Lower leg skin (tissue), 3 donors: ENCODE results near the gene NUDT9.

Experiments
- POLR2A ChIP-seq, 2 donors: fragments of 450-650 bp; IDR thresholded peaks; one replicate each; pipeline ENCODE4 v1.6.1; 2016 to 2017; ENCODE audit warnings: antibody characterized with exemption in 2 of 2, mild to moderate bottlenecking in 1 of 2, moderate library complexity in 1 of 2
- TF ChIP-seq, protein P1 (sequence below), 3 donors: fragments of 450-650 bp; IDR thresholded peaks; one replicate each; pipeline ENCODE4 v1.5.1; 2016; ENCODE audit warnings: antibody characterized with exemption in 3 of 3, mild to moderate bottlenecking in 3 of 3, moderate library complexity in 2 of 3

DNA sequence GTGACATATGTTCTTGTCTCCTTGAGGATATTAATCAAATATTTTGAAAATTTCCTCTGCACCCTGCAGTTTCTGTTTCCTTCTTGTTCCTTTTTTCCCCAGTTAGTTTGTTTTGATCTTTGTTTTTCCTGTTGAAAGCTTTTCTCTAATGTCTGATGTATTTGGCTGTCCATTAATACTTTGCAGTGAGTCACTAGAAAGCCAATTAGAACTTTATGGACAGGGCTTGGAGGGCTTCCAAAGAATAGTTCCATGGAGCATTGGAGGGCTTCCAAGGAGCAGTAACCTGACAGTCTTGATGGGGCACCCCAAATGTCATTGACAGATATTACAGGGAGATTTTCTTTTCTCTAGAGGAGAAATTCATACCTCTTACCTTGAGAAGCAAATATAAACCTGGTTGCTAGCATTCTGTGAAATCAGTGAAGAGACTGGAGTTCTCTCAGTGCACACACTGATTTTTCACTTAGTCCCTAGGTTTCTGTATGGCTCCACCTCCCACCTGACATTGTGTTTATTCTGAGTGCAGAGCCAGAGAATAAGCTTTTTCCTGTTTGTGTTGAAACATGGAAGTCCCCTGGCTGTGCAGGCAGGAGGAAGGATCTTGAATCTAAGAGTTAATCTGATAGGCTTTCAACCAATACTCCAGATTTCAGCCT lies 80.3 kb downstream of the NUDT9 start:
- TF ChIP-seq, protein P1, sequence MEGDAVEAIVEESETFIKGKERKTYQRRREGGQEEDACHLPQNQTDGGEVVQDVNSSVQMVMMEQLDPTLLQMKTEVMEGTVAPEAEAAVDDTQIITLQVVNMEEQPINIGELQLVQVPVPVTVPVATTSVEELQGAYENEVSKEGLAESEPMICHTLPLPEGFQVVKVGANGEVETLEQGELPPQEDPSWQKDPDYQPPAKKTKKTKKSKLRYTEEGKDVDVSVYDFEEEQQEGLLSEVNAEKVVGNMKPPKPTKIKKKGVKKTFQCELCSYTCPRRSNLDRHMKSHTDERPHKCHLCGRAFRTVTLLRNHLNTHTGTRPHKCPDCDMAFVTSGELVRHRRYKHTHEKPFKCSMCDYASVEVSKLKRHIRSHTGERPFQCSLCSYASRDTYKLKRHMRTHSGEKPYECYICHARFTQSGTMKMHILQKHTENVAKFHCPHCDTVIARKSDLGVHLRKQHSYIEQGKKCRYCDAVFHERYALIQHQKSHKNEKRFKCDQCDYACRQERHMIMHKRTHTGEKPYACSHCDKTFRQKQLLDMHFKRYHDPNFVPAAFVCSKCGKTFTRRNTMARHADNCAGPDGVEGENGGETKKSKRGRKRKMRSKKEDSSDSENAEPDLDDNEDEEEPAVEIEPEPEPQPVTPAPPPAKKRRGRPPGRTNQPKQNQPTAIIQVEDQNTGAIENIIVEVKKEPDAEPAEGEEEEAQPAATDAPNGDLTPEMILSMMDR (IDR thresholded peaks at IDR 0.05), result no peak
- no peak for TF ChIP-seq POLR2A (IDR thresholded peaks at IDR 0.05)
